Embryonic facial prominence (tissue), 1 donor: ENCODE results near the gene SLAMF8.

Experiments
- DNase-seq: peaks from one replicate; pipeline ENCODE4 v3.0.0-alpha.2; 2016; ENCODE audit errors: extremely low spot score

Gene SLAMF8

DNA sequence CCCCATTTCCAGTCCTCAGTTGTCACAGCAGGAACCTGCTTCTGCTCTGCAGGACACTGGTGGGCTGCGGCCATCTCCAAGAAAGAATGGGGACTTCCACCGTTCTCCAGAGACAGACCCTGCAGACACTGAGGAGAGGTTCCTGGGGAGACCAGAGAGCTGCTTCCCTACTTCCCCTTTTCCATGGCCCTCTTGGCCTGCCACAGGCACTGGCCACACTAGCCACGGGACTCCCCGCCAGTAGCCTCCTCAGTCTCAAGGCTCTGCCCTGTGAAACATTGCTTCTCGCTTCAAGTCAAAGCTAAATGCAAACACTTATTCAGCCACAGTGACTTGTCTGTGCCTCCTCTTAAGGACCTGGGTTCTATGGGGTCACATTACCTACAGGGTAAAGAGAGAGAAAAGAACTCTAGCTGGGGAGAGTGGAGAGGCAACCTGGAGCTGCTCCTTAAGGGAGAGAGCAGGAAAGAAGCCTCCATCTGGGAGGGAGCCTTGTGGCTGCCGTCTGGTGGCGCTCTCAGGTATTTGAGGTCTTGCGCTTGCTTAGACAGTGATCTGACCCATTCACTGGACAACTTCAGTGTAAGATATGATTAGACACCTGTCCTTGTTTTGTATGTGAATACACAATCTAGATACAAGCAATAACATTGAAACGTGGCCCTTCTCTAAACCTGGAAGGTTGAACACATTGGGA, 5.4 kb upstream of the SLAMF8 start:
- DNase-seq, result no peak

GRCh38 chr1:159823406-159823805, 3.3 kb upstream of the SLAMF8 start:
- no peak for DNase-seq

GRCh38 chr1:159825564-159825963, 1.1 kb upstream of the SLAMF8 start:
- no peak for DNase-seq

GRCh38 chr1:159827102-159827490, 423 bp downstream of the SLAMF8 start:
- DNase-seq, result no peak

GRCh38 chr1:159827549-159827948, 876 bp downstream of the SLAMF8 start:
- DNase-seq, result no peak

GRCh38 chr1:159828176-159828575, 1.5 kb downstream of the SLAMF8 start:
- no peak for DNase-seq

DNA sequence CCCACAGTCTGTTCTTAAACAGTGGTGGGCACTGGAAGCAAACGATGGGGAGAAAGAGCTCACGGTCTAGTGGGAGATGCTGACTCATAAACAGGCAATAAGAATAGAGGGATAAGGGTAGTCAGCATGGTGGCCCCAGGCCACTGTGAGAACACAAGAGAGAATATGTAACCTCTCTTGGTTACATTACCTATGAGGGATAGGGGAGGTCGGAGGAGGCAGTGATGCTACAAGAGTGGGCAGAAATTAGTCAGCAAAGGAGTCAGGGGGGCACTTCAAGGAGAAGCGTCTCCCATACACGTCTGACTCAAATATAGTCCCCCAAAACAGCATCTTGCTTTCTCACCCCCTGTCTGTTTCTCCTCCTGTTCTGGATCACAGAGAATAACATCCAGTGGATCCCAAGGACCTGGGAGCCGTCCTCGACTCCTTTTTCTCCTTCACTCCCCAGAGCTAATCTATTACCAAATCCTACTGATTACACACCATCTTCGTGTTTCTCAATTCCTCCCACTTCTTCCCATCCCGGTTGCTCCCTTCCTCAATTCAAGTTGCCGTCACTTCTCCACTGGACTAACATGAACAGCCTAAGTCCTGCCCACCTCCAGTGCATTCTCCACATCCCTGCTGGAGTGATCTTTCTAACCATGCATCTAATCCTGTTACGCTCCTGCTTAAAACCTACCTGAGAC, 2.1 kb downstream of the SLAMF8 start:
- DNase-seq, result no peak

GRCh38 chr1:159829273-159829634, 2.6 kb downstream of the SLAMF8 start:
- DNase-seq, result no peak

DNA sequence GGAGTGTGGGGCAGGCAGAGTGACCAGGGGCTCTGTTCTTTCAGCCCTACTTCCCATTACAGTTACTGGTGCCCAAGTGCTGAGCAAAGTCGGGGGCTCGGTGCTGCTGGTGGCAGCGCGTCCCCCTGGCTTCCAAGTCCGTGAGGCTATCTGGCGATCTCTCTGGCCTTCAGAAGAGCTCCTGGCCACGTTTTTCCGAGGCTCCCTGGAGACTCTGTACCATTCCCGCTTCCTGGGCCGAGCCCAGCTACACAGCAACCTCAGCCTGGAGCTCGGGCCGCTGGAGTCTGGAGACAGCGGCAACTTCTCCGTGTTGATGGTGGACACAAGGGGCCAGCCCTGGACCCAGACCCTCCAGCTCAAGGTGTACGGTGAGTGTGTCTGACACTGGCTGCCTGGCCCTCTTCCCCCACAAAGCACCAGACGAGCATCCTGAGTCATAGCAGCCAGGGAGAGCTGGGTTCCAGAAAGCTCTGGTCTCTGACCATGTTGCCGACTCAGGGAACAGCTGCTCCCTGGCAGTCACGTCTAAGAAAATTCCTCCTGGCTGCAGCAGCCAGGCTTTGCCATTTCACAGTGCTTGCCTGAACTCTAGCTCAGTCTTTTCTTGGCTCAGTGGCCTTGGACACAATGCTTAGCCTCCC, 3.3 kb downstream of the SLAMF8 start:
- DNase-seq, result no peak

DNA sequence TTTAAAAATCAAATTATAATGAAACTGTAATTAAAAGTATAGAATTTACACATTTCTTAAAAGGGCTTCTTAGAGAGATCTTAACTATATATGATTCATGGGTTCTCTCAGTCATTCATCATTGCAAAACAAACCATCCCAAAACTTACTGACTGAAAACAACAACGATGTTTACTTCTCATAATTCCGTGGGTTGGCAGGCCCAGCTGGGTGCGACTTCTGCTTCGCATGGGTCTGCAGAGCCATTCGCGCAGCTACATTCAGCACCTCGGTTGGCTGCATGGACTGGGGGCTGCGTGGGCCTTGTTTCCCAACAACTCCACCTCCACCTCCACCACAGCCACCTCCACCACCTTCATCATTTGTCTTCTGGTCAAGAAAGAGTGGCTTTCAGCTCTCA, 4.0 kb downstream of the SLAMF8 start:
- DNase-seq, result no peak

GRCh38 chr1:159831412-159832141, 4.9 kb downstream of the SLAMF8 start:
- no peak for DNase-seq

- no peak for DNase-seq
Observed at GRCh38 chr1:159832309-159832708, 5.6 kb downstream of the SLAMF8 start.

DNA sequence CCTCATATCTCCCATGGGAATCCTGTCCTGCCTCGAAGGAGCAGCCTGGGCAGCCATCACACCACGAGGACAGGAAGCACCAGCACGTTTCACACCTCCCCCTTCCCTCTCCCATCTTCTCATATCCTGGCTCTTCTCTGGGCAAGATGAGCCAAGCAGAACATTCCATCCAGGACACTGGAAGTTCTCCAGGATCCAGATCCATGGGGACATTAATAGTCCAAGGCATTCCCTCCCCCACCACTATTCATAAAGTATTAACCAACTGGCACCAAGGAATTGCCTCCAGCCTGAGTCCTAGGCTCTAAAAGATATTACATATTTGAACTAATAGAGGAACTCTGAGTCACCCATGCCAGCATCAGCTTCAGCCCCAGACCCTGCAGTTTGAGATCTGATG, 8.7 kb downstream of the SLAMF8 start:
- no peak for DNase-seq

DNA sequence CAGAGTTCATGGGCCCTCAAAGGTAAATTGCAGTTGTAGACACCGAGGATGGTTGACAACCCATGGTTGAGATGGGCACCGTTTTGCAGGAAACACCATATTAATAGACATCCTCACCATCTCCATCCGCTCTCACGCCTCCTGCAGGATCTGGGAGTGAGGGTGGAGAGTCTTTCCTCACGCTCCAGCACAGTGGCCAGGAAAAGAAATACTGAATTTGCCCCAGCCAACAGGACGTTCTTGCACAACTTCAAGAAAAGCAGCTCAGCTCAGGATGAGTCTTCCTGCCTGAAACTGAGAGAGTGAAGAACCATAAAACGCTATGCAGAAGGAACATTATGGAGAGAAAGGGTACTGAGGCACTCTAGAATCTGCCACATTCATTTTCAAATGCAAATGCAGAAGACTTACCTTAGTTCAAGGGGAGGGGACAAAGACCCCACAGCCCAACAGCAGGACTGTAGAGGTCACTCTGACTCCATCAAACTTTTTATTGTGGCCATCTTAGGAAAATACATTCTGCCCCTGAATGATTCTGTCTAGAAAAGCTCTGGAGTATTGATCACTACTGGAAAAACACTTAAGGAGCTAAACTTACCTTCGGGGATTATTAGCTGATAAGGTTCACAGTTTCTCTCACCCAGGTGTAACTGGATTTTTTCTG, 9.3 kb downstream of the SLAMF8 start:
- DNase-seq, result no peak

GRCh38 chr1:159838715-159839114, 12.0 kb downstream of the SLAMF8 start:
- no peak for DNase-seq

DNA sequence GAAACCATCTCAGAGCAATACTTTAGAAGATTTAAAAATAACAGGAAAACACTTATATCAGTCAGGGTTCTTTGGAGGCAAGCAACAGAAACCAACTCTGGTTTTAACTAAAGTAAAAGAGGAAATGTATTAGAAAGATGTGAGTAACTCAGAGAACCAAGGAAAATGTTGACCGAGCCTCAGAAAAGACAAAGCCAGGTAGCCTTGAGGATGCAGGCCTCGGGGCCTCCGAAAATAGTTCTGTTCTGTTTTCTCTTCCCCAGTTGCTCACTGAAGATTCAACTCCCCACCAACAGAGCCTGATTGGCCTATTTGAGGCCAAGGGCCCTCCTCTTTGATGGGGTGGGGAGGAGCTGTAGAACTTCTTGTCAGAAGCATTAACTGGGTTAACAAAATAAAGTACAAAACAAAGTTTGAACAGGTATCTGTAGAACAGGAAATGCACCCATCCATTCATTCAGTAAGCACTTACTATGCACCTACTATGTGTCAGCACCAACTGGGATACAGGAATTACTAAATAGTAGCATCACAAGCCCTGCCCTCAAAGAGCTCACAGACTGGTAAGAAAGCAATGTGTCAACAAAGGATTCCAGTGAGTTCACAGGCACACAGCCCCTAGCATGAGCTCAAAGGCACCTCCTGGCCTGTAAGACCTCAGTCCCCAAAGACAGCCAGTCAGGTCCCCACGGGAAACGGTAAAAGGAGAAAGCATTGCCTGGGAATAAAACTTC, 12.6 kb downstream of the SLAMF8 start:
- no peak for DNase-seq

GRCh38 chr1:159841749-159842148, 15.1 kb downstream of the SLAMF8 start:
- no peak for DNase-seq

GRCh38 chr1:159843459-159843858, 16.8 kb downstream of the SLAMF8 start:
- DNase-seq, result no peak

DNA sequence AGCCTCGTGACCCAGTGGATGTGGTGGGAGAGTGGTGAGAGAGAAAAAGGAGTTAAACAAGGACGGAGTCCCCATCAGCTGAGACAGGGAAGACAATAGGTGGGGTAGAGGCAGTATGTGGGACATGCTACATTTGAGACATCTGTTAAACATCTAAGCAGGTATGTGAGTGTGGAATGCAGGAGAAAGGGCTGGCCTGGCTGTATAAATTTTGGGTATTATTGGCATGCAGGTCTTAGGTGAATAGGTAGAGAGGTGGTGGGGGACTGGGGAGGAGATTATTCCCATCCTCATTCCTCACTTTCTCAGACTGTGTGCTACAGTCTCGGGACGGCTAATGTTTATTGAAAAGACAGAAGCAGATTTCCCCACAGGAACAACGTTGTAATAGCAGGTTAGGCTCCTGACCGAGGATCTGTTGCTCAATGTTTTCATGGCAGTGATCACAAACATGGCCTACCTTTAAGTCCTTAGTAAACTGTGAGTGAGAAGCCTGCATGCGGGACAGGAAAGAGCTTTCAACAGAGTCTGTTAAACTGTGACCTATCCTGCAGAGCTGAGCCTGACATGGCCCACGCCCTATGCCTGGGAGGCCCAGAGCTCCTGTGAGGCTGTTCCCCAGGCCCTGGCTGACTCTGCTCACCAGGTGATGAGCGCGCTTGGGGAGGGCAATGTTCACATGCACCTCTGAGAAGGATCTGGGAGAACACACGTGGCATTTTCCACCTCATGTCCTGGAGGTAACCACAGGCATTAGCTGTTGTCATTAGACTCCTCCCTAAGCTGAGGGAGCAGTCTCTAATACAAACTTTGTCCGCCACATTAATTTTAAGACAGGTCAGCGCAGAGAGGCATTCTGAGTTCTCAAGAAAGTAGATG, 19.3 kb downstream of the SLAMF8 start:
- DNase-seq, result no peak

- no peak for DNase-seq
Observed at GRCh38 chr1:159847231-159847630, 20.6 kb downstream of the SLAMF8 start.
